GM10248 (cell line): ENCODE data around the gene ZNRF4.

ENCODE experiments used
- CTCF ChIA-PET: fragments of 300-600 bp; sonication (Branson Sonifier 250); formaldehyde crosslinking; extraction: SDS; loops from one replicate; lab custom pipeline; 2021; ENCODE audit warnings: antibody characterized with exemption; lab: Yijun Ruan, JAX
- POLR2A ChIA-PET: fragments of 350-650 bp; sonication (Branson Sonifier 250); formaldehyde crosslinking; extraction: SDS; loops from one replicate; lab custom pipeline; 2020; ENCODE audit warnings: antibody characterized with exemption; lab: Yijun Ruan, JAX
- DNase-seq: peaks from one replicate; pipeline ENCODE4 v3.0.0; 2012; ENCODE audit errors: extremely low spot score
- TF ChIP-seq, protein P1 (sequence below): IDR thresholded peaks from 2 replicates; pipeline ENCODE4 v1.5.1; 2012; ENCODE audit warnings: mild to moderate bottlenecking, low read depth; ENCODE audit errors: extremely low read depth, missing control alignments, control extremely low read depth

The ZNRF4 gene

DNA sequence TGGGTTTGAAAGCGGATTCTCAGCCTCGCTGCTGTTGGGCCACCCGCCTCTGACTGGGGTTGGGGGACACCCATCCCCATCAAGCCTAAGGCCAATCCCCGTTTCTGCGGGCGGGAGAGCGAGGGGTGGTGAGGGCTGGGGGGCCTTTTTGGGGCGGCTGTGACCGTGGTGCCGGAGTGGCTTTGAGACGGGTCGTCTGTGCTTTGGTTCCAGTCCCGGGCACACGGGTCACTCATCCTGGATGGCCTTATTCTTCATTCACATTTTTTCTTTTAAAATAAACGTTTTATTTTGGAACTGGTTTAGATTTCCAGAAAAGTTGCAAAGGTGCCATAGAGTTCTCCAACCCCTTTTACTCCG lies 1.6 kb downstream of the ZNRF4 start:
- no peak for DNase-seq
- ChIA-PET POLR2A (no interaction called here), CTCF (no interaction called here)
- TF ChIP-seq, protein P1, sequence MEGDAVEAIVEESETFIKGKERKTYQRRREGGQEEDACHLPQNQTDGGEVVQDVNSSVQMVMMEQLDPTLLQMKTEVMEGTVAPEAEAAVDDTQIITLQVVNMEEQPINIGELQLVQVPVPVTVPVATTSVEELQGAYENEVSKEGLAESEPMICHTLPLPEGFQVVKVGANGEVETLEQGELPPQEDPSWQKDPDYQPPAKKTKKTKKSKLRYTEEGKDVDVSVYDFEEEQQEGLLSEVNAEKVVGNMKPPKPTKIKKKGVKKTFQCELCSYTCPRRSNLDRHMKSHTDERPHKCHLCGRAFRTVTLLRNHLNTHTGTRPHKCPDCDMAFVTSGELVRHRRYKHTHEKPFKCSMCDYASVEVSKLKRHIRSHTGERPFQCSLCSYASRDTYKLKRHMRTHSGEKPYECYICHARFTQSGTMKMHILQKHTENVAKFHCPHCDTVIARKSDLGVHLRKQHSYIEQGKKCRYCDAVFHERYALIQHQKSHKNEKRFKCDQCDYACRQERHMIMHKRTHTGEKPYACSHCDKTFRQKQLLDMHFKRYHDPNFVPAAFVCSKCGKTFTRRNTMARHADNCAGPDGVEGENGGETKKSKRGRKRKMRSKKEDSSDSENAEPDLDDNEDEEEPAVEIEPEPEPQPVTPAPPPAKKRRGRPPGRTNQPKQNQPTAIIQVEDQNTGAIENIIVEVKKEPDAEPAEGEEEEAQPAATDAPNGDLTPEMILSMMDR = no peak

DNA sequence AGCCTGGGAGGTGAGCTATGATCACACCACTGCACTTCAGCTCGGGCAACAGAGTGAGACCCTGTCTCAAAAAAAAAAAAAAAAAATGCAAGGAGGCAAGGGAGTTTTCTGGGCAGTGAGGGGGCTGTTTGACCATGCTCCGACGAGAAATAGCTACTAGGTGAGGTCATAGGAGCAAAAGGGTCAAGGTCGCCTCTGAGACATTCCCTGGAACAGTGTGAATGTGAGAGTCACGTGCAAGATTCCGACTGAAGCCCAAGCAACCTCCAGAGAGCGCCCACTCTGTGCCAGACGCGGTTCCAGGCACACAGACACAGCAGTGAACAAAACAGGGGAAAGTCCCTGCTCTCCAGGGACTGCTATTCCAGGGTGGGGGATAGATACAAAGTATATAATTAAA lies 2.5 kb downstream of the ZNRF4 start:
- DNase-seq = no peak
- CTCF ChIA-PET = no interaction called here
- POLR2A ChIA-PET = no interaction called here
- TF ChIP-seq, protein P1 = no peak

DNA sequence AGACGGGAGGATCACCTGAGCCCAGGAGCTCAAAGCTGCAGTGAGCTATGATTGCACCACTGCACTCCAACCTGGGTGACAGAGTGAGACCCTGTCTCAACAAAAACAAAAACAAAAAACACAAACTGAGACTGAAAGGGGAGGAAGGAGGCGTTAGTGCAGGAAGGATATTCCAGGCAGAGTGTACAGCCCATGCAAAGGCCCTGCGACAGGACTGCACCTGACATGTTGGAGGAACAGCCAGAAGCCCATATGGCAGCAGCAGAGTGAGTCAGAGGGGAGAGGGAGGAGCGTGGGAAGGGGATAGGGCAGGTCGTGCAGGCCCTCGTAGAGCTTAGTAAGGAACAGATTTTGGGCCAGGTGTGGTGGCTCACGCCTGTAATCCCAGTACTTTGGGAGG lies 3.2 kb downstream of the ZNRF4 start:
- ChIA-PET CTCF (no interaction called here), POLR2A (no interaction called here)
- no peak for DNase-seq
- TF ChIP-seq, protein P1 = no peak

DNA sequence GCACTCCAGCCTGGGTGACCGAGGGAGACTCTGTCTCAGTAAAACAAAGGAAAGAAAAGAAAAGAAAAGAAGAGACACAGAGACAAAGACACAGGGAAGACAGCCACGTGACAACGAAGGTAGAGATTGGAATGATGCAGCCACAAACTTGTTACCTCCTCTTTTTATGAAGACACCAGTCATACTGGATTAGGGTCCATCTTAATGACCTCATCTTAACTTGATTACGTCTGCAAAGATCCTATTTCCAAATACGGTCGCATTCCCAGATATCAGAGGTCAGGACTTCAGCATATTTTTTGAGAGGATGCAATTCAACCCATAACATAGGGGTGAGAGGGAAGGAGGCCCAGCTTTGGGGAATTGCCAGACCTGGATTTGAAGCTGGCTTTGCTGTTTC lies 4.1 kb downstream of the ZNRF4 start:
- POLR2A ChIA-PET = no interaction called here
- CTCF ChIA-PET = no interaction called here
- TF ChIP-seq, protein P1 = no peak
- no peak for DNase-seq

DNA sequence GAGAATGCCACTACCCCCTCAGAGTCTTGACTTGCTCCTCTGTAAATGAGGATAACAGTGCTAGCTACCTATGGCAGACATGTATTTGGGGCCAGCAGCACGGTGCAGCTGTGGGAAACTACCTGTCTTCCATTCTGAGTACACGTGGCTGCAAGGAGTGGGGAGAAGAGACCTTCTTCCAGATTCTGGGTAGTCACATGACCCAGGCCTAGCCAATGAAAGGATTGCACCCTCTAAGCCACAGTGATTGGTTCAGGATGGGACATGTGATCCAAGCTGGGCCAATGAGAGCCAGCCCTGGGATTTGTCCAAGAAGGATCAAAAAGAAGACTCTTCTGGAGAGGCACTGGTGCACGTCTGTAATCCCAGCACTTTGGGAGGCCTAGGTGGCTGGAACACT lies 5.5 kb downstream of the ZNRF4 start:
- ChIA-PET POLR2A (no interaction called here), CTCF (no interaction called here)
- TF ChIP-seq, protein P1 = no peak
- DNase-seq = no peak

DNA sequence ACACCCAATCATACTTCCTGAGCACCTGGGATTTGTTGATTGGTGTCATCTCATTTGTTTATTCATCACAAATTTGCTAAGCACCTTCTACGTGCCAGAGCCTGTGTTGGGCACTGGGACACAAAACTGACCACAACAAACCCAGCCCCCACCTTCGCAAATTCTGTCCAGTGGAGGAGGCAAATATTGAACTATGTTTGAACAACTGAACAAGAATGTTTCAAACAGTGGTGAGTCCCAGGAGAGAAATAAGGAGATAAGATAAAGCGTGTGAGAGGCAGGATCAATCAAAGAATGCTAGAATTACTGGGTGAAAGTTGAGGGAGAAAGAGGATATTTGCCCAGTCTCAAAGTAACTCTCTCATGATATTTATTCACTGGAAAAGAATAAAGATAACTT lies 8.7 kb downstream of the ZNRF4 start:
- POLR2A ChIA-PET = interaction anchor here (0.6 kb wide), 1 partner anchor 26 kb away, joined by 5 read pairs; no protein-coding TSS in a partner anchor
- no peak for DNase-seq
- CTCF ChIA-PET = interaction anchor here (1.2 kb wide), 1 partner anchor 16 kb away, joined by 3 read pairs; no protein-coding TSS in a partner anchor
- TF ChIP-seq, protein P1 = no peak

DNA sequence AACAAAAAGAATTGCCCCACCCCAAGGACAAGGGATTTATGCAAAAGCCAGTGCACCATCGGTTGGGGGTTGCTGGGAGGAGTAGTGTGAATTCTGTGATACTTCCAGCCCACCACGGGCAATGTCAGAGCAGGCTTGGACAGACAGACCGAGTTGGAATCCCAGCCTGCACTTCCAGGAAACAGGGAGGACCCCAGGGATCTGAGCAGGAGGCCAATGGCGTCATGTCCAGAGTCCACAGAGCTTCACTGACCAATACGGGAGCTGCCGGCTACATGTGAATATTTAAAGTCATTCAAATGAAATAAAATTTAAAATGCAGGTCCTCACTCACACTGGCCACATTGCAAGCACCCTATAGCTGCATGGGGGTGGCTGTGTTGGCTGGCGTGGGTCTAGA lies 10.9 kb downstream of the ZNRF4 start:
- TF ChIP-seq, protein P1 = no peak
- ChIA-PET CTCF (no interaction called here), POLR2A (no interaction called here)
- no peak for DNase-seq
